Measurements from ENCODE around the gene PRPSAP1.

PRPSAP1 gene, protein sequence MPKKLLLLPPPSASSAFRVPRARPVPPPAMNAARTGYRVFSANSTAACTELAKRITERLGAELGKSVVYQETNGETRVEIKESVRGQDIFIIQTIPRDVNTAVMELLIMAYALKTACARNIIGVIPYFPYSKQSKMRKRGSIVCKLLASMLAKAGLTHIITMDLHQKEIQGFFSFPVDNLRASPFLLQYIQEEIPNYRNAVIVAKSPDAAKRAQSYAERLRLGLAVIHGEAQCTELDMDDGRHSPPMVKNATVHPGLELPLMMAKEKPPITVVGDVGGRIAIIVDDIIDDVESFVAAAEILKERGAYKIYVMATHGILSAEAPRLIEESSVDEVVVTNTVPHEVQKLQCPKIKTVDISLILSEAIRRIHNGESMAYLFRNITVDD

DNA sequence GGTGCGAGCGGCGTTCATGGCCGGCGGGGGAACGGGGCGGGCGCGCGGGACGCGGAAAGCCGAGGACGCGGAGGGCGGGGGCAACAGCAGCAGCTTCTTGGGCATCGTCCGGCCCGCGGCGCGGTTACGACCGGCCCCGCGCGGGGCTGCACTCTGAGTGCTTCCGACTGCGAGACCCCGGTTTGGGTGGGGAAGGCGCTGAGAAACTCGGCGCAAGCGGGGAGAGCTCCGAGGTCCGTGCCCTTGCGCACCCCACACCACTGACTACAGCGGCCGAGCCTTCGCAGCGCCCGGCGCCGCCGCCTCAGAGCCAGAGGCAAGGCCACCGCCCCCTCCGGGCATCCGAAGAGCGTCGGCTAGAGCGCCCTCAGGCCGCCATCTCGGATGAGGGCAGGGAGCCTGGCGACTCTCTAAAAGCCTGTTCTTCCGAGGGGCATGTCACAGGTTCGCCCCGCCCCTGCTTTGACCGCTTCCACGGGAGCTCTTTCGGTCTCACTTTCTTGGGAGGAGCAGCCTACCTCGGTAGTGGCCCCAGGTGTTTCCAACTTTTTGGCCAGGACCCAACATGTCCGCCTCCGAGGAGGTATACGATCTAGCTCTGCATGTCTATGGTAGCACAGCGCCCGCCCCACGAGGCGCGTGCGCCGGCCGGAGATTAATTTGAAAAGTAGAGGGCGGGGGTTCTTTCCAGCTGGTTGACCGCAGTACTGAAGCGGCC lies at the start of gene PRPSAP1:
PRPSAP1 (minus strand) TSS at position 318 of the 718 bp plus-strand sequence; CDS start at position 105, 213 bp downstream.
- peak; percentile 92 for DNase-seq (ENCODE audit: low read depth)

DNA sequence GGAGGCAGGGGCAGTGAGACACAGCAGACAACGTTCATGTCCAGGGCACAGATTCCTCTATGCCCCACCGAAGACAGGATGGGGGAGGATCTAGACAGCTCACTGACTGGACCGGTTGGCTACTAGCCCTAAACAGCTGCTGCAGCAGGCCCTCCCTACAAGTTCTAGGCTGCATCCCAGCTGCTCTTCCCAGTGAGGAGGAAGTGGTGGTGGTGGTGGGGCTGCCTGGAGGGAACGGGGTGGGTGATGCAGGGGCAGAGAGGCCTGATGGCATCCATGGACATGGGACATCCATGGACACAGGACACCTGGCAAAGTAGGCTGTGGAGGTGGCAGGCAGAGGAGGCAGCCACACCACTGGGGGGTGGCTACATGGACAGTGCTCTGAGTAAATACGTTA lies 49.0 kb upstream of the PRPSAP1 start:
- no peak for DNase-seq (ENCODE audit: low read depth)

DNA sequence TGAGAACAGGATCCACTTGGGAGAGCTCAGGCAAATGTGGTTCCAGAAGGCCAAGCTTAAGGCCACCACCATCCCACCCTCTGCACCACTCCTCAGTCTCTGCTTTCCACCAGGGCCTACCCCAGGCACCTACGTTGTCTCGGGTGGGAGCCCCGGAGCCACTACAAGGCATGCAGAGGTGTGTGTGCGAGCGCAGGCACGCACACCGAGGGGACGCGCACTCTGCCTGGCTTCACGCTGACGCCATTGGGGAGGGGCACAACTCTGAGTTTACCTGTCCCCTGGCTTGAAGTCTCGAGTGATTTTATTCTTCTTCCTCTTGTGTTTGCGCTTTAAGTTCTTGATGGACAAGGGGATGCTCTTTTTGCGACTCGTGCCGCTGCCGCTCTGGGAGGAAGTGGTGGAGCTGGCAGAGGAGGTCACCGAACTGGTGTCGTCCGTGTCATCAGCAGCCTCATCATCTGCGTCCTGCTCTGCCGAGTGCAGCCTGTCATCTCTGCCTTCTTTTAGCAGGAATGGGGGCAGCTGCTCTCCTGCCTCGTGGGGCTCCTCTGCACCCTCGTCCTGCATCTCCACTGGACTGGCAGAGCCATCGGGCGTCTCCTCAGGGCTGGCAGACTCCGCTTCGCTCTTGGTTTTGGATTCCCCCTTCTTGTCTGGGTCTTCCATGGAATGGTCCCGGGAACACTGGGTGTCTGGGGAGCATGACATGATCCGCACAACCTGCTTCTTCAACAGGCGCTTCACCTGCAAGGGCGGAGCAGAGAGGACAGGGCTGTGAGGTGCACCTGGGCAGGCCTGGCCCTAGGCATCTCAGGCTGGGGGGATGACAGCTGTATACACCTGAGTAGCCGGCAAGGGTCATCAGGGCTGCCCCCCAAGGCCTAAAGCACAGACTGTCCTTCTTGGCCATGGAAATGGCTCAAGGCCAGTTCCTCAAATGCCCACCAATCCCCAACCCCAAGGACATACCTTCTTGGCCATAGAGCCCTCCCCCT lies 45.8 kb upstream of the PRPSAP1 start:
- no peak for DNase-seq (ENCODE audit: low read depth)

DNA sequence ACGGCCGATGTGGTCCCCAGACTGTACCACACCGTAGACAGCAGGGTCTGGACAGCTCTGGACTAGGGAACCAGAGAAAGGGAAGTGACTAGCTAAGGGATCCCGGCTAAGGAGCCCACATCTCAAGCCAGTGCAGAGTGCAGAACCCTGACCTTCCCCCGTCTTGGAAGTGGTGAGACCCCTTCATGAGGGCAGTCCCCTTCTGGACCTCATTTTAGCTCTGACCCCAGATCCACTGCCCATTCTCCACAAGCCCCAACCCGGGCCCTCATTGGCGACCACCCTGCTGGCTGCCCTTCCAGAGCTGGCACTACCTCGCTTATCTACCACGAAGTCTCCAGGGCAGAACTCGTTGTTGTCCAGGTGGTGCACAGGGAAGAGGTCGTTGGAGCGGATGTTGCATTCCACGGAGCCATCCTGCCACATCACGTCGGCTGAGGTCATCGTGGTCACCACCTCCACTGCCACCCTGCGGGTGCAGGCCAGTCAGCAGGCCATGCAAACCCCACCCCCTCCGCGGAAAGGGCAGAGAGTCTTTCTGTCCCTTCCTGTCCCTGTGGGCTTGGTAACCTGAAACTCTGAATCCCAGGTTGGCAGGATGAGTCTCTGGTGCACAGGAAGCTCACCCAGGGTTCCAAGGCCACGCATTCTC lies 44.9 kb upstream of the PRPSAP1 start:
- DNase-seq (ENCODE audit: low read depth), result no peak

DNA sequence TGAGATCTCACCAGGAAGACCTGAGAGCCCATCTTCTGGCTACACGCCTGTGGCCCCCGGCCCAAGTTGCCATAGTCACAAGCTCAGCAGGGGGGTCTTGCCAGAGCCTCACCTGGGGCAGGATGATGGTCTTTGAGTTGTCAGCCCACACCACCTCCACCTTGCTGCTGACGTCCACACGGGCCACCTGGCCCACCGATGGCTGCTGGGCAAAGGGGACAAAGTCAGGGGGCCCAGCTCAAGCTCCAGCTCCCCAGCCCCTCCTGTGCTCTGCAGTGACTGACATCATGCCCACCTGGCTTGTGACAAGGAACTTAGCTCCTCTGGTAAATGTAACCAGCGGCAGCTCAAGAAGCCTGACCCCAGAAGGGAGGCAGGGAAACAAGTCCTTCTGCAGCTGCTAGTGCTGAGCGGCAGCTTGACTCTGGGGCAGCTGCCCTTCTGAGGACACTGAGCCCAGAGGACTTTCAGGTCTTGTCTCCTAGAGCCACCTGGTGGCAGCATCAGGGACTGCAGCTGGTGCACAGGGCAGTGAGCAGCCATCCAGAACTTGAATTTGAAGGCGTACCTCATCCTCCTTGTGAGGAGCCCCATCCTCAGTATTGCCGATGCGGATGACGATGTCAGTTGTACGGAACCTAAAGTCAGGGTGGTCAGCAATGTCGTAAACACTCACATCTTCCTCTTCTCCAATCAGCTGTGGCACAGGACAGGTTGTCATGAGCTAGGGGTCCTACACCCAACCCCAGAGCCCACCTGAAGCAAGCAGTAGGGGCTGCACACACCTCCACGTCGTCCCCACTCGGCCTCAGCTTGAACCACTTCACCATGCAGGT lies 44.2 kb upstream of the PRPSAP1 start:
- peak; percentile 86 for DNase-seq (ENCODE audit: low read depth)

DNA sequence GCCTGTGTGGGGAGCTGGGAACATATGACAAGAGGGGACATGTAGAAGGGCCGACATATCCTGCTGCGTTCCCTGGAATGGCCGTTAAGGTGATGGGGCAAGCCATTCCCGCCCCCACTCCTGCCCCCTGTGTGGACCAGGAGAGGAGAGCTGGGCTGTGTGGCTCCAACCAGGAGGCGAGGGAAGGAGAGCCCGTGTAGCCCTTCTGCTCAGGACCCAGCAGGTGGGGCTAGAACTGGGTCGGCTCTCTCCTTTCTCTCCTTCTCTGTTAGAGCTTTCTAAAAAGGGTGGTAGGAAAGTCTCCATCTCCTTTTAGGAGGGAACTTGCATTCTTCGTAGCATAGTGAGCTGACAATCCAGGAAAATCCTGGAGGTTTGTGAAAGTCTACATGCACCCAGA lies 43.5 kb upstream of the PRPSAP1 start:
- DNase-seq (ENCODE audit: low read depth), result no peak

DNA sequence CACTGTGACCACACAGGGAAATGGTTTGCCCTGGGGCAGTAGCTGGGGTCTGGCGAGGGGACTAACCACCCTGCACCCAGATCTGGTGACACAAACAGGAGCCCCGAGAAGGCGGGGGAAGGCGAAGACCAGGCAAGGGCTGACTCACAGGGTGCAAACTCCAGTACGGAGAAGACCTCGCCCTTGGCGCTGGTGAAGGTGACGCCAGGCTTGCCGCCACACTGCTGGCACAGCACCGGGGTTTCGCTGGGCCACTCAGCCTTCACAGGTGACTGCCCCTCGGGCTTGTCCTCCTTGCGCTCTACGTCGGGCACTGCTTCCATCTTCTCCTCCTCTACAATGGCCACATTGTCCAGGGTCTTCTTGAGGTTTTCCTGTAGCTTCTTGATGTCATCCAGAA lies 42.3 kb upstream of the PRPSAP1 start:
- no peak for DNase-seq (ENCODE audit: low read depth)

DNA sequence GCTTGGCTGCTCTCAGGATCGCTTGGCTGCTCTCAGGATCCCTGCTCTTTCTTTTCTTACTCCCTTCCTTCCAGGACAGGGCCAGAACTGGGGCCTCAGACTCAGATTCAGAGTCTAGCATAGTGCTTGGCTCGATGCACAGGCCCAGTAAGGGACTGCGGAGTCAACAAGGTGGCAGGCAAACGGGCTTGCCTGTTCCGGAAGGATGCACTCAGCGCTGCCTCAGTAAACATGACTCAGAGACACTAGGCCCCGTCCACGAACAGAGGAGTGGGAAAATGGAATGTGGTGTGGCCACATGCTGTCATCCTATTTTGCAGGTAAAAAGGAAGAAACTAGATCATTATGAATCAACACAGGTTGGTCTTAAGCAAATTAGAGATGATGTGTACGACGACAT lies 40.5 kb upstream of the PRPSAP1 start:
- DNase-seq (ENCODE audit: low read depth), result no peak

DNA sequence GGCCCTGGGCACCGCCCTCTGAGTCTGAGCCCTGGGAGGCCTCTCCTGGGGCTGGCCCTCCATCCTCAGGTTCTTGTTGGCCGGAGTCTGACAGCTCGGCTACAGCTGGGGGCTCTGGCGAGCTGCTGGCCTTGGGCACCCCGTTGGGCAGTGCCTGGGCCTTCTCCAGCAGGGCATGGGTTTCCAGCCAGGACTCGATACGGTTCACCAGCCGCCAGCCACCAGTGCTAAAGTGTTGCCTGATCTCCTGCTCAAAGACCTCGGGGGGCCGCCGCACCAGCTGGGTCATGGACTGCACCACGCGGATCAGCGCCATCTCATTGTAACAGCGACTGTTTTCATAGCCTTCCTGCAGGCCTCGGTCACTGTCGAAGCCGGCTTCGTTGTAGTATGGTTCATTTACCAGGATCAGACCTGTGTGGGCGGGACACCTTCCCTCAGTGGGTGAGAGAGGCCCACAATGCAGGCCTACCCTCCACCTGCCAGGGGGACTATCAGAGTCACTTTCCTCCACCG lies 37.5 kb upstream of the PRPSAP1 start:
- DNase-seq (ENCODE audit: low read depth), result no peak

DNA sequence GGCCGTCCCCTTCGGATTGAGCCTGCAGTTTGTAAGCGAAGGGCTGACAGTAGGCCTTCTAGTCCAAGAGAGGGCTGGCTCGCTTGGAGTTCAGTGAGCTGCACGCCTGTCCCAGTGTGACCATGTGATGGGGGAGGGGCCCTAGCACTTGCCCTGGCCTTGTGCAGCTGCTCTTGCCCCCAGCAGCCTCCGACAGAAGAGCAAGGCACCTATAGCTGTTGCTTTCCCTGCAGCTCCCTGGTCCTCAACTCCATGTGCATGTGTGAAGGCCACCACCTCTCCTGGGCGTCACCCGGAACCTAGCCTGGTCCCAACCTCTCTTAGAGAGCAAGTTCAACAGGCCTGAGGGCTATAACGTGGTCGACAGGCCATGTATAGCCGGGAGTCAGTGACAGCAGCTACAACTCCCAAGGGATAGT lies 36.3 kb upstream of the PRPSAP1 start:
- DNase-seq (ENCODE audit: low read depth), result no peak

DNA sequence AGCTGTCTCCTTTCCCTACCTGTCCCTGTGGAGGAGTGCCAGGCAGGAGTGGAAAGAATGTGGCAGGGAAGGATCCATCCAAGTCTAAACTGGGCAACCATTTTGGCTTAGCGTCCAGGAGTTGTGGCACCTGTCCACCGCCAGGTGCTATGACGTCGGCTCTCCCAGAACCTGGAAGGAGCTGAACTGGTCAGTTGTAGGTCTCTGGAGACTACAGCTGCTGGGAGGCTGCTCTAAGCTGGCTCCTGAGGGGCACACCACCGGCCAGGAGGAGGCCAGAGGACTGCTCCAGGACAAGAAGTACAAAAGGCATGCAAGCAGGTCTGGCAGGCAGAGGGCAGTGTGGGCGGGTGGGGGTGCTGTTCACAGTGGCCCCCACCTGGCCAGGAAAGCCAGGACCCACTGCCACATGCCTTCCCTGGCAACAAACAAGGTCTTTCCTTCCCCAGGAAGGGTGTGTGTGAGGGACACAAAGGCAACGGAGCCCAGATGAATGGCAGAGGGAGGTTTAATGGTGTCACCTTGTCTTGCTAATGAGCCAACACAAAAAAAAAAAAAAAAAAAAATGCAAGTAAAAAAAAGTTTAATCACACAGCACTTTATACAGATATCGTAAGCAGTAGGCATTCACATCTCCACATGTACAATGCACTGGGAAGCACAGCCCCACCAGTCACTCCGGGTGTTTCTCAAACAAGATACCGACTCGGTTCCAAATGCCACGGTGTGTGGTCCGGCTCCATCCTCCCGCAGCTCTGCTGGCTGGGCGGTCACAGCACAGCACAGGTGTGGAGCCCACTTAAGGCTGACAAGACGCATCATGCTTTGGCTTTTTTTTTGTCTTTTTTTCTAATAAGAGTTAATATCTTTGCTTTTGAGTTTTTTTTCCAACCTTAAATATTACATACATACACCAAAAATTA lies 35.5 kb upstream of the PRPSAP1 start:
- DNase-seq (ENCODE audit: low read depth), result no peak

DNA sequence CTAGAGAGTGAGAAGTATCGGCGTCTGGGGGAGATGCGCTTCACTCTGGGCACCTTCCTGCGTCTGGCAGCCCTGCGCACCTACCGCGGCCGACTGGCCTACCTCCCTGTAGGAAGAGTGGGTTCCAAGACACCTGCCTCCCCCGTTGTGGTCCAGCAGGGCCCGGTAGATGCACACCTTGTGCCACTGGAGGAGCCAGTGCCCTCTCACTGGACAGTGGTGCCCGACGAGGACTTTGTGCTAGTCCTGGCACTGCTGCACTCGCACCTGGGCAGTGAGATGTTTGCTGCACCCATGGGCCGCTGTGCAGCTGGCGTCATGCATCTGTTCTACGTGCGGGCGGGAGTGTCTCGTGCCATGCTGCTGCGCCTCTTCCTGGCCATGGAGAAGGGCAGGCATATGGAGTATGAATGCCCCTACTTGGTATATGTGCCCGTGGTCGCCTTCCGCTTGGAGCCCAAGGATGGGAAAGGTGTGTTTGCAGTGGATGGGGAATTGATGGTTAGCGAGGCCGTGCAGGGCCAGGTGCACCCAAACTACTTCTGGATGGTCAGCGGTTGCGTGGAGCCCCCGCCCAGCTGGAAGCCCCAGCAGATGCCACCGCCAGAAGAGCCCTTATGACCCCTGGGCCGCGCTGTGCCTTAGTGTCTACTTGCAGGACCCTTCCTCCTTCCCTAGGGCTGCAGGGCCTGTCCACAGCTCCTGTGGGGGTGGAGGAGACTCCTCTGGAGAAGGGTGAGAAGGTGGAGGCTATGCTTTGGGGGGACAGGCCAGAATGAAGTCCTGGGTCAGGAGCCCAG lies 33.5 kb upstream of the PRPSAP1 start:
- DNase-seq (ENCODE audit: low read depth), result no peak

DNA sequence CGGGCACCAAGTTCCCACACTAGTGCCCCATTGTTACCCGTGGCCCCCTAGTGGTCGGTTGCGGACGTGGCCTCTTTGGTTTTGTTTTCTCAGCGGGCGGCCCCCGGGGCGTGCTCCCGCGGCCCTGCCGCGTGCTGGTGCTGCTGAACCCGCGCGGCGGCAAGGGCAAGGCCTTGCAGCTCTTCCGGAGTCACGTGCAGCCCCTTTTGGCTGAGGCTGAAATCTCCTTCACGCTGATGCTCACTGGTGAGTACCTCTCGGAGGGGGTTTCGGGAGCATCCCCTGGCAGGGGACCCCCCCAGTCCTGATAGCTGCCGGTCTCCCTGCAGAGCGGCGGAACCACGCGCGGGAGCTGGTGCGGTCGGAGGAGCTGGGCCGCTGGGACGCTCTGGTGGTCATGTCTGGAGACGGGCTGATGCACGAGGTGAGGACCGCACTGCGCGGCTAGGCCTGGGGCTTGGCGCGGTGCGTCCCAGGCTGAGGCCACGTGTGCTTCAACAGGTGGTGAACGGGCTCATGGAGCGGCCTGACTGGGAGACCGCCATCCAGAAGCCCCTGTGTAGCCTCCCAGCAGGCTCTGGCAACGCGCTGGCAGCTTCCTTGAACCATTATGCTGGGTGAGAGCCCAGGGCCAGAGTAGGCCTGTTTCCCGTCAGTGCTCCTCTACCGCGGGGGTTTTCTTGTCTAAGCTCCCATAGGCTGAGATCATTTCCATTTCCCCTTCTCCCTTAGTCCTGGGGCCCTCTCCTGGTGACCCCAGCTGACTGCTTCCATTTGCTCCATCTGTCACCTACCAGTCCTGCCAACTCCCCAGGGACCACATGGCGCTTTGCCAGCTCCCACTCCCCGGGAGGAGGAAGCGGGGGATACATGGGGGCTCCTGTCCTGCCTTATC lies 32.4 kb upstream of the PRPSAP1 start:
- peak; percentile 88 for DNase-seq (ENCODE audit: low read depth)

DNA sequence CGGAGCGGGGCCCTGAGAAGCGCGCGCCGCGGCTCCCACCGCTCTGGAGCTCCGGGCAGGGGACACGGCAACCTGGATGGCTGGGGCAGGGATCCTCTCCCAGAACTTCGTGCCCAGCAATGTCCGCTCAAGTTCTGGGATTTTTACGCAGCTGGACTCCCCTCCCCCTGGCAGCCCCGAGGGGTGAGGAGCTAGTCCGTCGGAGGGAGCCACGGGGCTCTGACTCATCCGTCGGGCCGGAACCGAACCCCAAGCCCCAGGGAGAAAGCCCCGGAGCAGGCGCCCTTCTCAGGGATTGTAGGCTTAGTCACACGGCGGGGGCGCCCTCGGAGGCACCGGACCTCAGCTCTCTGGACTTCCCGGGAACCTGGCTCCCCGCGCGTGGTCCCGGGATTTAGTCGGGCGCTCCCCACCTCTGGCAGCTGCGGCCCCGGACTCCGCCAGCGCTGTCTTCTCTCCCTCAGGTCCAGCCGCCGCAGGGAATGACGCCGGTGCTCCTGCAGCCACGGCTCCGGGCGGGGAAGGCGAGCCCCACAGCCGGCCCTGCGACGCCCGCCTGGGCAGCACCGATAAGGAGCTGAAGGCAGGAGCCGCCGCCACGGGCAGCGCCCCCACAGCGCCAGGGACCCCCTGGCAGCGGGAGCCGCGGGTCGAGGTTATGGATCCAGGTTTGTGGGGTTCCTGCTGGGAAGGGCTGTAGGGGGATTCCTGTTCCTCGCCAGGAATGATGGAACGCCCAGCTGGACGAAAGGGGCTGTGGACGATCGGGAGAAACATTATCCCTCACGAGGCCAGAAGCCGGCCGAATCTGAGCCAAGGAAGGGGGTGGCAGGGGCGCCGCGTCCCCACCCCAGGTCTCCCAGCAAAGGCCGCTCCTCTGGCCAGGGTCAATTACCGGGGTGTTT lies 31.5 kb upstream of the PRPSAP1 start:
- DNase-seq (ENCODE audit: low read depth), result peak; percentile 81

DNA sequence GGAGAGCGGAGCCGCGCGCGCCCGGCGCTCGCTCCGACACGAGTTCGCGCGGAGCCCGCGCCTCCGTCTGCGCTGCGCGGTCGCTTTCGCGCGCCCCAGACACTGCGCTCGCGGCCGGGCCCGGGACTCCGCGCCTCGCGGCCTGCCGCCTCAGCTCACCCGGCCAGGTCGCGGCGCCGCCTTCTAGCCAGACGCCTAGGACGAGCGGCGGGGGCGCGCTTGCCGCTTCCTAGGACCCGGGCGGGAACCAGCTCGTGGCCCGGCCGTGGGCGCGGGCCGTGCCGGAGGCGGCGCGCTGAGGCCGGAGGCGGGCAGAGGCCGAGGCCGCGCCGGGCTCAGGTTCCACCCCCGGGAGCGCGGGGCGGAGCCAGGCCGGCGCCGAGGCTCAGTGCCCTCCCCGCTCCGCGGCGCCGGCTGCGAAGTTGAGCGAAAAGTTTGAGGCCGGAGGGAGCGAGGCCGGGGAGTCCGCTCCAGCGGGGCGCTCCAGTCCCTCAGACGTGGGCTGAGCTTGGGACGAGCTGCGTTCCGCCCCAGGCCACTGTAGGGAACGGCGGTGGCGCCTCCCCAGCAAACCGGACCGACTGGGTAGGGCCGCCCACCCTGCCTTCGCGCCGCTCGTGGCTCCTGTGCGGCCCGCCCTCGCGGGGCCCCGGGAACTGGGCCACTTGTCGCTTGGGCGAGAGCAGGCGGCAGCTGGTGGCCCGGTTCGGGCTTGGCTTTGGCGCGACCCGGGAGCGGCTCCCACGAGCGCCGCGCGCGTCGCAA lies 30.7 kb upstream of the PRPSAP1 start, which contains the start of gene SPHK1:
SPHK1 (plus strand) TSS at position 388 of the 765 bp plus-strand sequence. CDS start 1,036 bp downstream, outside the sequence.
- peak; percentile 90 for DNase-seq (ENCODE audit: low read depth)

Data from EH (cell line).